ENCODE data around the gene CLEC2D. TPM values are rescaled to one million over a fixed set of nuclear protein-coding genes. Genes with fewer than 3 reads are reported as not detected.
"Not testable (repeated sequence)": the region's sequence is repeated elsewhere in the genome, so short reads cannot be mapped to it uniquely, and the experiment has no call there.

Gene CLEC2D
- polyA plus RNA-seq, 10 donors, result 3.0 to 14.4 (median 9.5) TPM

DNA sequence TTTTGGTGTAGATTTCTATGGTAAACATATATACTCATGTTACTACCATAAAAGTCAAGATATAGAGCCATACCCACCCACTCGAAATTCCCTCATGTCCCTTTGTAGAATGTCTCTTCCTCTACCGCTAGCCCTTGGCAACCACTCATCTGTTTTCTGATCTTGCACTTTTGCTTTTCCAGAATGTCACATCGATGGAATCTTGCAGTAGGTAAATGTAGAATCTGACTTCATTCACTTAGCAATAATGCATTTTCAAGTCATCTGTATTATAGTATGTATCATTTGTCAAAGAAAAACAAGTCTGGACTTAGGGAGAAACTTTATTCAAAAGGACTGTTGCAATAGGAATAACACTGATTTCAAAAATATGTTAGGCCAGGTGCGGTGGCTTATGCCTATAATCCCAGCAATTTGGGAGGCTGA, 19.3 kb upstream of the CLEC2D start:
- peak in 1 of 3 donors; percentile 29 for DNase-seq

DNA sequence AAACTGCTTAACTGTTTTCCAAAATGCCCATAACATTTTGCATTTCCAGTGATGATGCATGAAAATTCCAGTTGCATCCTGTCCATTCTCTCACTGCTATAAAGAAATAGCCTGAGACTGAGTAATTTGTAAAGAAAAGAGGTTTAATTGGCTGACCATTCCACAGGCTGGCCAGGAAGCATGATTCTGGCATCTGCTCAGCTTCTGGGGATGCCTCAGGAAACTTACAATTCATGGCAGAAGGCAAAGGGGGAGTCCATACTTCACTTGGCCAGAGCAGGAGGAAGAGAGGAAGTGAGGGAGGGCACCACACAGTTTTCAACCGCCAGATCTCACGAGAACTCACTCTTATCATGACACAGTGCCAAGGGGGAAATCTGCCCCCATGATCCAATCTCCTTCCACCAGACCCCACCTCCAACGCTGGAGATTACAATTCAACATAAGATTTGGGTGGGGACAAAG, 18.2 kb upstream of the CLEC2D start:
- DNase-seq, result peak in 1 of 3 donors; percentile 14

GRCh38 chr12:9660046-9660445, 9.5 kb upstream of the CLEC2D start:
- no peak for DNase-seq

DNA sequence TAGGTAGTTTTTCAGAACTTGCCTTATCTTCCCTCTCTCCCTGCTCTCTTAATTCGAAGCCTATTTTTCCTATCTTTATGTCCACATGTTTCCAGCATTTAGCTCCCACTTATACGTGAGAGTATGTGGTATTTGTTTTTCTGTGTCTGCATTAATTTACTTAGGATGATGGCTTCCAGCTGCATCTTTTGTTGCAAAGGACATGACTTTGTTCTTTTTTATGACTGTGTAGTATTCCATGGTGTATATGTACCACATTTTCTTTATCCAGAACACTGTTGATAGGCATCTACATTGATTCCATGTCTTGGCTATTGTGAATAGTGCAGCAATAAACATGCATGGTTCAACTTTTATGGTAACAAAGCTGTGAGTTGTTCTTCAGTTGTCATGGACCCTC, 7.8 kb upstream of the CLEC2D start:
- DNase-seq, result no peak

DNA sequence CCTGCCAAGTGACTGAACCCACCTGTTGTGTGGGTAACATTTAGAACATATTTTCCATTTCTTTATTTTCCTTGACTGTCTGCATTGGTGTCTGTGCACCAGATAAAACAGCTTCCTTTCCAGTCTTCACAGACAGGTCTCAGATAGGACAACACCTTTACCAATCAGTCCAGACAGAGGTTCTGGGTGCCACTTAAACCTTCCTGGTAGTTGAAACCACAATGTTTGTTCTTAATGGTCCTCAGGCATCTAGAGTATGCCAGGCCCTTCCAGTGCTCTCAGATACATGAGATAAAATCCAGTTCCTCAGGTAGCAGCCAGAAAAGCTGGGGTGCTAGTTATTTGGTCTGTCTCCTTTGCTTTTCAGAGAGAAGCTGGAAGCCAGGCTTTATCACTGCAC, 7.0 kb upstream of the CLEC2D start:
- DNase-seq, result no peak

GRCh38 chr12:9667403-9668160, 1.9 kb upstream of the CLEC2D start:
- DNase-seq, result no peak

- DNase-seq, result peak in 1 of 3 donors; percentile 6
Measured at GRCh38 chr12:9668161-9669018, 1.1 kb upstream of the CLEC2D start.

GRCh38 chr12:9669019-9669326, 540 bp upstream of the CLEC2D start:
- DNase-seq, result no peak

DNA sequence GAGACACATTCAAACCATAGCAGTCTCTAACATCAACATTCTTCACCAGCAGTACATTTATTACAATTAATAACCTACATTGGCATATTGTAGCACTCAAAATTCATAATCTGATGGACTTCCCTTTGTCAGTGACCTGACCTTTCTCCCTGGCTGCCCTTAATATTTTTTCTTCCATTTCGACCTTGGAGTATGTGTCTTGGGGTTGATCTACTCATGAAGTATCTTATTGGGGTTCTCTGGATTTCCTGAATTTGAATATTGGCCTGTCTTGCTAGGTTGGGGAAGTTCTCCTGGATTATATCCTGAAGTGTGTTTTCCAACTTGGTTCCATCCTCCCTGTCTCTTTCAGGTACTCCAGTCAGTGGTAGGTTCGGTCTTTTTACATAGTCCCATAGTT, 2.8 kb downstream of the CLEC2D start:
- DNase-seq, result not testable (repeated sequence)

DNA sequence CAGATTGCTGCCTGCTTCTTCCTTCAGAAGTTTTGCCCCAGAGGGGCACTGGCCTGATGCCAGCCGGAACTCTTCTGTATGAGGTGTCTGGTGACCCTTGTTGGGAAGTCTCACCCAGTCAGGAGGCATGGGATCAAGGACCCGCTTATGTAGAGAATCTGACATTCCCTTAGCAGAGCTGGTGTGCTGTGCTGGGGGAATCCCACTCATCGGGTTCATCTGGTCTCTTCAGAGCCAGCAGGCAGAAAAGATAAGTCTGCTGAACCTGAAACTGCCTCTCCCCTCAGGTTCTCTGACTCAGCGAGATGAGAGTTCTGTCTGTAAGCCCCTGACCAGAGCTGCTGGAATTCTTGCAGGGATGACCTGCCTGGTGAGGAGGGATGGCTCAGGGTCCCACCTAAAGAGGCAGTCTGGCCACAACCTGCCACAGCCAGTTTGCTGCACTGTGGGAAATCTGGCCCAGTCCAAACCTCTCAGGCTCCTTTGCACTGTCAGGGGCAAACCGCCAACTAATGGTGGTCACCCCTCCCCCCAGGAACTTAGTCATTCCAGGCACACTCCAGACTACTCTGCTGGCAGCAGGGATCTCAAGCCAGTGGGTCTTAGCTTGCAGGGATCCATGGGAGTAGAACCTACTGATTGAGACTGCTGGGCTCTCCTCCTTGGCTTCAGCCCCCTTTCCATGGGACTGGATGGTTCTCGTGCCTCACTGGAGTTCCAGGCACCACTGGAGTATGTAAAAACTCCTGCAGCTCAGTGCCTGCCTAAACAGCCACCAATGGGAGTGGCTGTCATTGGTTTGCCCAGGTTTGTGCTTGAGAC, 4.1 kb downstream of the CLEC2D start:
- peak in 2 of 3 donors; percentile 19 to 83 for DNase-seq

DNA sequence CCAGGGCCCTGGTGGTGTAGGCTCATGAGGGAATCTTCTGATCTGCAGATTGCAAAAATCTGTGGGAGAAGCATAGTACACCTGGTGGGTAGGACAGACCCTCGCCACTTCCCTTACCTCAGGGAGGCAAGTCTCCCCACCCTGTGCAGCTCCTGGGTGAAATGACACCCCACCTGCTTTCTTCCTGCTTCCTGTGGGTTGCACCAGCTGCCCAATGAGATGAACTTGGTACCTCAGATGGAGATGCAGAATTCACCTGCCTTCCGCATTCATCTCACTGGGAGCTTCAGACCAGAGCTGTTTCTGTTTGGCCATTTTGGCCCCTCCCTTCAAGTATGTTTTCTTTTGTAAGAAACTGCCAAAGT, 4.7 kb downstream of the CLEC2D start:
- no peak for DNase-seq

GRCh38 chr12:9682508-9682907, 13.0 kb downstream of the CLEC2D start:
- DNase-seq, result not testable (repeated sequence)

DNA sequence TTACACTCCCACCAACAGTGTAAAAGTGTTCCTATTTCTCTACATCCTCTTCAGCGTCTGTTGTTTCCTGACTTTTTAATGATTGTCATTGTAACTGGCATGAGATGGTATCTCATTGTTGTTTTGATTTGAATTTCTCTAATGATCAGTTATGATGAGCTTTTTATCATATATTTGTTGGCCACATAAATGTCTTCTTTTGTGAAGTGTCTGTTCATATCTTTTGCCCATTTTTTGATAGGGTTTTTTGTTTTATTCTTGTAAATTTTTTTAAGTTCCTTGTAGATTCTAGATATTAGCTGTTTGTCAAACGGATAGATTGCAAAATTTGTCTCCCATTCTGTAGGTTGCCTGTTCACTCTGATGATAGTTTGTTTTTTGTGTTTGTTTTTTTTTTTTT, 13.4 kb downstream of the CLEC2D start:
- DNase-seq, result not testable (repeated sequence)

GRCh38 chr12:9685366-9685765, 15.9 kb downstream of the CLEC2D start:
- DNase-seq, result not testable (repeated sequence)

- no peak for DNase-seq
Measured at GRCh38 chr12:9685915-9686314, 16.4 kb downstream of the CLEC2D start.

- peak in 1 of 3 donors; percentile 9 for DNase-seq
Measured at GRCh38 chr12:9687228-9687627, 17.7 kb downstream of the CLEC2D start.

GRCh38 chr12:9692909-9693308, 23.4 kb downstream of the CLEC2D start:
- DNase-seq, result no peak

DNA sequence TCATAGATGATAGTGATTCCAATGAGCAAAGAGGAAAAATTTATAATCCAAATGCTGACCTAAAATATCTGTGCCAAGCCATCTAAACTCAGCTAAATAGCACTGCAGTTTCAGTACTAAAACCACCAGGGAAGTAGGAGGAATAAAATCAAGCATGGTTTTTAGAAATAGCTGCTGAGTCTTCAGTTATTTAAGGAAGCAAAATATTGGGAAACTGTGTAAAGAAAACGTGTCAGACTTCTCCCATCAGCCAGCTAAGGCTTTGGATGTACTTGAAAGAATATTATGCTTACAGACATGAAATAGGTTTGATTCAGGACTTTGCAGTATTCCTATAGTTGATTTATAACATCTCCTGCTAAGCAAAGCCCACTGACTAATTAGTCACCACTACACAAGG, 24.7 kb downstream of the CLEC2D start:
- DNase-seq, result no peak

GRCh38 chr12:9695150-9695549, 25.6 kb downstream of the CLEC2D start:
- DNase-seq, result not testable (repeated sequence)

DNA sequence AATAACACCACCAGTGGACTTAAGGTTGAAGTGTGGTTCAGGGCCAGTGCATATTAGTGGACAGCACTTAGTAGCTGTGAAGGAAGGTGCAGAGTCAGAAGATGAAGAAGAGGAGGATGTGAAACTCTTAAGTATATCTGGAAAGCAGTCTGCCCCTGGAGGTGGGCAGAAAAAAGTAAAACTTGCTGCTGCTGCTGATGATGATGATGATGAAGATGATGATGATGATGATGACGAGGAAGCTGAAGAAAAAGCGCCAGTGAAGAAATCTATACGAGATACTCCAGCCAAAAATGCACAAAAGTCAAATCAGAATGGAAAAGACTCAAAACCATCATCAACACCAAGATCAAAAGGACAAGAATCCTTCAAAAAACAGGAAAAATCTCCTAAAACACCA, 26.1 kb downstream of the CLEC2D start:
- DNase-seq, result not testable (repeated sequence)

DNA sequence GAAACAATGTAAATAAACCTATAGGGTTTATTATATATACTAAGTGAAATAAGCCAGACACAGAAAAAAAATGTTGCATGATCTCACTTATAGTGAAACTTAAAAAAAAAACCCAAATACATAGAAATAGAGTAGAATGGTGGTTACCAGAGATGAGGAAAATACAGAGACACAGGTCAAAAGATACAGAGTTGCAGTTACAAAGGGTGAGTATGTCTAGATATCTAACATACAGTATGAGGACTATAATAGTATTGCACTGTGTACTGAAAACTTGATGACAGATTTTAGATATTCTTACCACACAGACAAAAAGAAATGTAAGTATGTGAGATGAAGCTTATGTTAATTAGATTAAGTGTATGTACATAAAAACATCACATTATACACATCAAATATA, 28.1 kb downstream of the CLEC2D start:
- DNase-seq, result no peak

GRCh38 chr12:9698681-9699080, 29.2 kb downstream of the CLEC2D start:
- DNase-seq, result no peak

Data from muscle of back (tissue), 11 donors.